ENCODE results near the gene NCOR2. TPM values are rescaled to one million over a fixed set of nuclear protein-coding genes. Genes with fewer than 3 reads are reported as not detected.

The NCOR2 gene
- total RNA-seq, 1 experiment from 2014 or later: 326 TPM

DNA sequence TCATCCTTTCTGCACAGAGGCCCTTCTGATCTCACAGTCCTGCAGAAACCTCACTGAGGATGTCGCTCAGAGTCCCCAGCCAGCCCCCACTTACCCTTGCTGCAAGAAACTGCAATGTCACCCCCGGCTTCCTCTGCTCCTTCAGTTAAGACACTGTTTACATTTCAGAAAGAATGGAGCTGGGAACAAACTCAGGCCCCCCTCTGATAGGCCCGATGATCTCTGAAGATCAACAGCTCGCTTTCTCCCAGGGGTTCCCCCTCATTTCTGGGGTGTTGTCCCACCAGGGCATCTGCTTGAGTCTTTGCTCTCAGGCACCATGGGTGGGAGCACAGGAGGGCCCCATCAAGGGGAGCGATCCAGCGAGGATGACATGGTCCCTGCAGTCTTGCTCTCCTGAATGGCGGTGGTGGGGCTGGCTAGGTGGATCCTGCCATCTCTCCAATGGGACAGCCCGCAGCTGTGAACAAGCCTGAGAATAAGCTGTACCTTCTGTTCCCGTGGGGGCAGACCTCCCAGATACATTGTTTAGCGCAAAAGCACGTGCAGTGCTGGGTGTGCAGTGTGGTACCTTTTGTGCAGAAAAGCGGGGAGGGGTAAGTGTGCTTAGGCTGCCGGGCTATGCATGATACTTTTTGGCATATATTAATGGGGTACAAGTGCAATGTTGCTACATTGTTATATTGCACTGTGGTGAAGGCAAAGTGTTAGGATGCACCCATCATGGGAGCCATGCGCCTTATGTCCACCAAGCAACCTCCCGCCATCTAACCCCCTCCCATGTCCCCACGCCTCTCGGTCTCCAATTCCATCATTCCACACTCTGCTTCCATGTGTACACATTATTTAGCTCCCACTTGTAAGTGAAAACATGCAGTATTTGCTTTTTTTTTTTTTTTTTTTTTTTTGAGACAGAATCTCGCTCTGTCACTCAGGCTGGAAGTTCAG is 6.7 kb upstream of the NCOR2 start (continued):
- TF ChIP-seq, protein P1, sequence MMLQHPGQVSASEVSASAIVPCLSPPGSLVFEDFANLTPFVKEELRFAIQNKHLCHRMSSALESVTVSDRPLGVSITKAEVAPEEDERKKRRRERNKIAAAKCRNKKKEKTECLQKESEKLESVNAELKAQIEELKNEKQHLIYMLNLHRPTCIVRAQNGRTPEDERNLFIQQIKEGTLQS (CRISPR knock-in tag; conservative IDR thresholded peaks at IDR 0.05): no peak
- TF ChIP-seq, protein P2, sequence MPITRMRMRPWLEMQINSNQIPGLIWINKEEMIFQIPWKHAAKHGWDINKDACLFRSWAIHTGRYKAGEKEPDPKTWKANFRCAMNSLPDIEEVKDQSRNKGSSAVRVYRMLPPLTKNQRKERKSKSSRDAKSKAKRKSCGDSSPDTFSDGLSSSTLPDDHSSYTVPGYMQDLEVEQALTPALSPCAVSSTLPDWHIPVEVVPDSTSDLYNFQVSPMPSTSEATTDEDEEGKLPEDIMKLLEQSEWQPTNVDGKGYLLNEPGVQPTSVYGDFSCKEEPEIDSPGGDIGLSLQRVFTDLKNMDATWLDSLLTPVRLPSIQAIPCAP (CRISPR knock-in tag; IDR thresholded peaks at IDR 0.05): no peak
- TF ChIP-seq CREM (CRISPR knock-in tag; IDR thresholded peaks at IDR 0.05) (no peak), ZNF232 (CRISPR knock-in tag; IDR thresholded peaks at IDR 0.05) (no peak), MYBL2 (CRISPR knock-in tag; IDR thresholded peaks at IDR 0.05) (no peak), ETV6 (CRISPR knock-in tag; IDR thresholded peaks at IDR 0.05) (no peak)
- TF ChIP-seq, protein P3, sequence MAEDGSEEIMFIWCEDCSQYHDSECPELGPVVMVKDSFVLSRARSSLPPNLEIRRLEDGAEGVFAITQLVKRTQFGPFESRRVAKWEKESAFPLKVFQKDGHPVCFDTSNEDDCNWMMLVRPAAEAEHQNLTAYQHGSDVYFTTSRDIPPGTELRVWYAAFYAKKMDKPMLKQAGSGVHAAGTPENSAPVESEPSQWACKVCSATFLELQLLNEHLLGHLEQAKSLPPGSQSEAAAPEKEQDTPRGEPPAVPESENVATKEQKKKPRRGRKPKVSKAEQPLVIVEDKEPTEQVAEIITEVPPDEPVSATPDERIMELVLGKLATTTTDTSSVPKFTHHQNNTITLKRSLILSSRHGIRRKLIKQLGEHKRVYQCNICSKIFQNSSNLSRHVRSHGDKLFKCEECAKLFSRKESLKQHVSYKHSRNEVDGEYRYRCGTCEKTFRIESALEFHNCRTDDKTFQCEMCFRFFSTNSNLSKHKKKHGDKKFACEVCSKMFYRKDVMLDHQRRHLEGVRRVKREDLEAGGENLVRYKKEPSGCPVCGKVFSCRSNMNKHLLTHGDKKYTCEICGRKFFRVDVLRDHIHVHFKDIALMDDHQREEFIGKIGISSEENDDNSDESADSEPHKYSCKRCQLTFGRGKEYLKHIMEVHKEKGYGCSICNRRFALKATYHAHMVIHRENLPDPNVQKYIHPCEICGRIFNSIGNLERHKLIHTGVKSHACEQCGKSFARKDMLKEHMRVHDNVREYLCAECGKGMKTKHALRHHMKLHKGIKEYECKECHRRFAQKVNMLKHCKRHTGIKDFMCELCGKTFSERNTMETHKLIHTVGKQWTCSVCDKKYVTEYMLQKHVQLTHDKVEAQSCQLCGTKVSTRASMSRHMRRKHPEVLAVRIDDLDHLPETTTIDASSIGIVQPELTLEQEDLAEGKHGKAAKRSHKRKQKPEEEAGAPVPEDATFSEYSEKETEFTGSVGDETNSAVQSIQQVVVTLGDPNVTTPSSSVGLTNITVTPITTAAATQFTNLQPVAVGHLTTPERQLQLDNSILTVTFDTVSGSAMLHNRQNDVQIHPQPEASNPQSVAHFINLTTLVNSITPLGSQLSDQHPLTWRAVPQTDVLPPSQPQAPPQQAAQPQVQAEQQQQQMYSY (CRISPR knock-in tag; IDR thresholded peaks at IDR 0.05): no peak
- TF ChIP-seq, protein P4, sequence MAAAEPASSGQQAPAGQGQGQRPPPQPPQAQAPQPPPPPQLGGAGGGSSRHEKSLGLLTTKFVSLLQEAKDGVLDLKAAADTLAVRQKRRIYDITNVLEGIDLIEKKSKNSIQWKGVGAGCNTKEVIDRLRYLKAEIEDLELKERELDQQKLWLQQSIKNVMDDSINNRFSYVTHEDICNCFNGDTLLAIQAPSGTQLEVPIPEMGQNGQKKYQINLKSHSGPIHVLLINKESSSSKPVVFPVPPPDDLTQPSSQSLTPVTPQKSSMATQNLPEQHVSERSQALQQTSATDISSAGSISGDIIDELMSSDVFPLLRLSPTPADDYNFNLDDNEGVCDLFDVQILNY (CRISPR knock-in tag; IDR thresholded peaks at IDR 0.05): no peak
- TF ChIP-seq, protein P5, sequence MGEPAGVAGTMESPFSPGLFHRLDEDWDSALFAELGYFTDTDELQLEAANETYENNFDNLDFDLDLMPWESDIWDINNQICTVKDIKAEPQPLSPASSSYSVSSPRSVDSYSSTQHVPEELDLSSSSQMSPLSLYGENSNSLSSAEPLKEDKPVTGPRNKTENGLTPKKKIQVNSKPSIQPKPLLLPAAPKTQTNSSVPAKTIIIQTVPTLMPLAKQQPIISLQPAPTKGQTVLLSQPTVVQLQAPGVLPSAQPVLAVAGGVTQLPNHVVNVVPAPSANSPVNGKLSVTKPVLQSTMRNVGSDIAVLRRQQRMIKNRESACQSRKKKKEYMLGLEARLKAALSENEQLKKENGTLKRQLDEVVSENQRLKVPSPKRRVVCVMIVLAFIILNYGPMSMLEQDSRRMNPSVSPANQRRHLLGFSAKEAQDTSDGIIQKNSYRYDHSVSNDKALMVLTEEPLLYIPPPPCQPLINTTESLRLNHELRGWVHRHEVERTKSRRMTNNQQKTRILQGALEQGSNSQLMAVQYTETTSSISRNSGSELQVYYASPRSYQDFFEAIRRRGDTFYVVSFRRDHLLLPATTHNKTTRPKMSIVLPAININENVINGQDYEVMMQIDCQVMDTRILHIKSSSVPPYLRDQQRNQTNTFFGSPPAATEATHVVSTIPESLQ (CRISPR knock-in tag; IDR thresholded peaks at IDR 0.05): no peak

DNA sequence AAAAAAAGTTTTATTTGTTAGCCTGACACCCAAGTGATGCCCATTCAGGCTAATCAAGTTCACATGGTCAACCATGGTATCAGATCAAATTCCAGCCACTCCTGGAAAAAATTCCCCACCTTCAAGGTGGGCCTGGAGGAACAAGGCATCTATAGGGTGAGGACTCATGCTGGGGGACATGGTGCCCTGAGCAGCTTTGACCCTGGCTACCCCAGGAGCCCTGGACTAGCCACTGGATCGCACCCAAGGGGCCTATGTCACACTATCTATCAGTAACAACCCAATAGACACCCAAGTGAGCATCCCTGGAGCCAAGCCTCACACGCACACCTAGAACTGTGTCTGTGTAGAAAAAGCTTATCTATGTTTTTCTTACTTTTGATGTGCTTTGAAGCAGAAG is 4.1 kb upstream of the NCOR2 start:
- H3K36me3 Mint-ChIP-seq: no peaks in the 10 kb centered on the region
- ChIA-PET CTCF (no interaction called here), POLR2A (no interaction called here)
- H3K27ac Mint-ChIP-seq: no peak overlapping the region
- TF ChIP-seq, protein P6, sequence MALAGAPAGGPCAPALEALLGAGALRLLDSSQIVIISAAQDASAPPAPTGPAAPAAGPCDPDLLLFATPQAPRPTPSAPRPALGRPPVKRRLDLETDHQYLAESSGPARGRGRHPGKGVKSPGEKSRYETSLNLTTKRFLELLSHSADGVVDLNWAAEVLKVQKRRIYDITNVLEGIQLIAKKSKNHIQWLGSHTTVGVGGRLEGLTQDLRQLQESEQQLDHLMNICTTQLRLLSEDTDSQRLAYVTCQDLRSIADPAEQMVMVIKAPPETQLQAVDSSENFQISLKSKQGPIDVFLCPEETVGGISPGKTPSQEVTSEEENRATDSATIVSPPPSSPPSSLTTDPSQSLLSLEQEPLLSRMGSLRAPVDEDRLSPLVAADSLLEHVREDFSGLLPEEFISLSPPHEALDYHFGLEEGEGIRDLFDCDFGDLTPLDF (CRISPR knock-in tag; IDR thresholded peaks at IDR 0.05): no peak
- TF ChIP-seq, protein P7, sequence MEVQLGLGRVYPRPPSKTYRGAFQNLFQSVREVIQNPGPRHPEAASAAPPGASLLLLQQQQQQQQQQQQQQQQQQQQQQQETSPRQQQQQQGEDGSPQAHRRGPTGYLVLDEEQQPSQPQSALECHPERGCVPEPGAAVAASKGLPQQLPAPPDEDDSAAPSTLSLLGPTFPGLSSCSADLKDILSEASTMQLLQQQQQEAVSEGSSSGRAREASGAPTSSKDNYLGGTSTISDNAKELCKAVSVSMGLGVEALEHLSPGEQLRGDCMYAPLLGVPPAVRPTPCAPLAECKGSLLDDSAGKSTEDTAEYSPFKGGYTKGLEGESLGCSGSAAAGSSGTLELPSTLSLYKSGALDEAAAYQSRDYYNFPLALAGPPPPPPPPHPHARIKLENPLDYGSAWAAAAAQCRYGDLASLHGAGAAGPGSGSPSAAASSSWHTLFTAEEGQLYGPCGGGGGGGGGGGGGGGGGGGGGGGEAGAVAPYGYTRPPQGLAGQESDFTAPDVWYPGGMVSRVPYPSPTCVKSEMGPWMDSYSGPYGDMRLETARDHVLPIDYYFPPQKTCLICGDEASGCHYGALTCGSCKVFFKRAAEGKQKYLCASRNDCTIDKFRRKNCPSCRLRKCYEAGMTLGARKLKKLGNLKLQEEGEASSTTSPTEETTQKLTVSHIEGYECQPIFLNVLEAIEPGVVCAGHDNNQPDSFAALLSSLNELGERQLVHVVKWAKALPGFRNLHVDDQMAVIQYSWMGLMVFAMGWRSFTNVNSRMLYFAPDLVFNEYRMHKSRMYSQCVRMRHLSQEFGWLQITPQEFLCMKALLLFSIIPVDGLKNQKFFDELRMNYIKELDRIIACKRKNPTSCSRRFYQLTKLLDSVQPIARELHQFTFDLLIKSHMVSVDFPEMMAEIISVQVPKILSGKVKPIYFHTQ (CRISPR knock-in tag; IDR thresholded peaks at IDR 0.05): no peak
- TF ChIP-seq IRF2 (CRISPR knock-in tag; IDR thresholded peaks at IDR 0.05; ENCODE audit: borderline replicate concordance, low read depth) (no peak), TCF7 (CRISPR knock-in tag; IDR thresholded peaks at IDR 0.05; ENCODE audit: low read depth) (no peak), EMX1 (CRISPR knock-in tag; IDR thresholded peaks at IDR 0.05) (no peak), ZNF396 (CRISPR knock-in tag; IDR thresholded peaks at IDR 0.05; ENCODE audit: borderline replicate concordance) (no peak), FOXK1 (CRISPR knock-in tag; IDR thresholded peaks at IDR 0.05) (no peak), CREB1 (CRISPR knock-in tag; IDR thresholded peaks at IDR 0.05) (no peak)
- TF ChIP-seq, protein P8, sequence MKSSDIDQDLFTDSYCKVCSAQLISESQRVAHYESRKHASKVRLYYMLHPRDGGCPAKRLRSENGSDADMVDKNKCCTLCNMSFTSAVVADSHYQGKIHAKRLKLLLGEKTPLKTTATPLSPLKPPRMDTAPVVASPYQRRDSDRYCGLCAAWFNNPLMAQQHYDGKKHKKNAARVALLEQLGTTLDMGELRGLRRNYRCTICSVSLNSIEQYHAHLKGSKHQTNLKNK (CRISPR knock-in tag; IDR thresholded peaks at IDR 0.05): no peak
- TF ChIP-seq, protein P9, sequence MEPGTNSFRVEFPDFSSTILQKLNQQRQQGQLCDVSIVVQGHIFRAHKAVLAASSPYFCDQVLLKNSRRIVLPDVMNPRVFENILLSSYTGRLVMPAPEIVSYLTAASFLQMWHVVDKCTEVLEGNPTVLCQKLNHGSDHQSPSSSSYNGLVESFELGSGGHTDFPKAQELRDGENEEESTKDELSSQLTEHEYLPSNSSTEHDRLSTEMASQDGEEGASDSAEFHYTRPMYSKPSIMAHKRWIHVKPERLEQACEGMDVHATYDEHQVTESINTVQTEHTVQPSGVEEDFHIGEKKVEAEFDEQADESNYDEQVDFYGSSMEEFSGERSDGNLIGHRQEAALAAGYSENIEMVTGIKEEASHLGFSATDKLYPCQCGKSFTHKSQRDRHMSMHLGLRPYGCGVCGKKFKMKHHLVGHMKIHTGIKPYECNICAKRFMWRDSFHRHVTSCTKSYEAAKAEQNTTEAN (CRISPR knock-in tag; IDR thresholded peaks at IDR 0.05): no peak
- H3K4me3 Mint-ChIP-seq: no peak overlapping the region
- peaks cover 46% of the 10 kb centered on the region for H3K4me1 Mint-ChIP-seq
- H3K27me3 Mint-ChIP-seq (ENCODE audit: low read depth): no peaks in the 10 kb centered on the region; the same call in 1 of the 2 replicates
- H3K9me3 Mint-ChIP-seq: peaks cover under 1% of the 10 kb centered on the region
- DNase-seq (ENCODE audit: low spot score) (no peak), ATAC-seq (no peak)

All from WTC11 (cell line).